Nephron progenitor cell (in vitro differentiated cells): ENCODE results near the gene GMIP.
A peak's percentile ranks its signal among the peaks of the same experiment; 100 is the strongest.
"Not testable (repeated sequence)": the region's sequence is repeated elsewhere in the genome, so short reads cannot be mapped to it uniquely, and the experiment has no call there.

ENCODE experiments used
- DNase-seq: peaks from one replicate; pipeline ENCODE4 v3.0.0; 2021
- H3K27ac Mint-ChIP-seq: 2 replicates; pipeline ENCODE4 v1.8.0; 2021; ENCODE audit warnings: mild to moderate bottlenecking, moderate library complexity, mixed read lengths
- H3K27me3 Mint-ChIP-seq: 2 replicates; pipeline ENCODE4 v1.8.0; 2021; ENCODE audit warnings: mild to moderate bottlenecking, low read depth, mixed read lengths; ENCODE audit not compliant: poor library complexity
- H3K36me3 Mint-ChIP-seq: 2 replicates; pipeline ENCODE4 v1.8.0; 2021; ENCODE audit warnings: low read depth, mixed read lengths
- H3K4me1 Mint-ChIP-seq: 2 replicates; pipeline ENCODE4 v1.8.0; 2021; ENCODE audit warnings: mixed read lengths
- H3K4me3 Mint-ChIP-seq: 2 replicates; pipeline ENCODE4 v1.8.0; 2021; ENCODE audit warnings: mild to moderate bottlenecking, moderate library complexity, mixed read lengths
- H3K9me3 Mint-ChIP-seq: 2 replicates; pipeline ENCODE4 v1.8.0; 2021; ENCODE audit warnings: mild to moderate bottlenecking, moderate library complexity, mixed read lengths
- TF ChIP-seq, protein P1 (sequence below): fragments of 200-600 bp; sonication (generic); IDR thresholded peaks from 2 replicates; pipeline ENCODE4 v1.5.0; 2021; ENCODE audit warnings: antibody characterized with exemption

The GMIP gene

DNA sequence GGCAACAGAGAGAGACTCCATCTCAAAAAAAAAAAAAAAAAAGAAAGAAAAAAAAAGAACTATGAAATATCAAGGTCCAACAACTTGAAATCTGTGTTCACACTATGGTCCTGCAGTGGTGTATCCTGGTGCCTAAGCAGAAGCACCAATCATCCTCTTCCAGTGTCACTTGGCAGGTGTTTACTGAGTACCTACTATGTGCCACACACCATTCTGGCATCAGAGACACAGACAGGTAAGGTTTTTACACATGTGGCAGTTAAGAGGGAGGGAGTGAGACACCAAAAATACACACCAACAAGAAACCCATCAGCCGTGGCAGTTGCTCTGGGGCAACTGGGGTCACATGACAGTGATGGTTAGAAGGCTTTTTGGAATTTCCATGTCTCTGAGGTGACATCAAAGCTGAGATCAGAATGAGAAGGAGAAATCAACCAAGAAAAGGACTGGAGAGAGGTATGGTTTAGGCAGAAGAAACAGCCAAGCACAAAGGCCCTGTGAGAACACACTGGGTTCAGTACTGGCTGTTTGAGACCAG, 42.6 kb downstream of the GMIP start:
- no peaks in the 10 kb centered on the region for H3K9me3 Mint-ChIP-seq
- peaks cover 6% of the 10 kb centered on the region for H3K36me3 Mint-ChIP-seq
- peaks cover 4% of the 10 kb centered on the region for H3K27me3 Mint-ChIP-seq
- TF ChIP-seq, protein P1, sequence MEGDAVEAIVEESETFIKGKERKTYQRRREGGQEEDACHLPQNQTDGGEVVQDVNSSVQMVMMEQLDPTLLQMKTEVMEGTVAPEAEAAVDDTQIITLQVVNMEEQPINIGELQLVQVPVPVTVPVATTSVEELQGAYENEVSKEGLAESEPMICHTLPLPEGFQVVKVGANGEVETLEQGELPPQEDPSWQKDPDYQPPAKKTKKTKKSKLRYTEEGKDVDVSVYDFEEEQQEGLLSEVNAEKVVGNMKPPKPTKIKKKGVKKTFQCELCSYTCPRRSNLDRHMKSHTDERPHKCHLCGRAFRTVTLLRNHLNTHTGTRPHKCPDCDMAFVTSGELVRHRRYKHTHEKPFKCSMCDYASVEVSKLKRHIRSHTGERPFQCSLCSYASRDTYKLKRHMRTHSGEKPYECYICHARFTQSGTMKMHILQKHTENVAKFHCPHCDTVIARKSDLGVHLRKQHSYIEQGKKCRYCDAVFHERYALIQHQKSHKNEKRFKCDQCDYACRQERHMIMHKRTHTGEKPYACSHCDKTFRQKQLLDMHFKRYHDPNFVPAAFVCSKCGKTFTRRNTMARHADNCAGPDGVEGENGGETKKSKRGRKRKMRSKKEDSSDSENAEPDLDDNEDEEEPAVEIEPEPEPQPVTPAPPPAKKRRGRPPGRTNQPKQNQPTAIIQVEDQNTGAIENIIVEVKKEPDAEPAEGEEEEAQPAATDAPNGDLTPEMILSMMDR: no peak
- no peak overlapping the region for H3K27ac Mint-ChIP-seq
- no peak overlapping the region for H3K4me3 Mint-ChIP-seq
- DNase-seq: no peak
- peaks cover 5% of the 10 kb centered on the region for H3K4me1 Mint-ChIP-seq

DNA sequence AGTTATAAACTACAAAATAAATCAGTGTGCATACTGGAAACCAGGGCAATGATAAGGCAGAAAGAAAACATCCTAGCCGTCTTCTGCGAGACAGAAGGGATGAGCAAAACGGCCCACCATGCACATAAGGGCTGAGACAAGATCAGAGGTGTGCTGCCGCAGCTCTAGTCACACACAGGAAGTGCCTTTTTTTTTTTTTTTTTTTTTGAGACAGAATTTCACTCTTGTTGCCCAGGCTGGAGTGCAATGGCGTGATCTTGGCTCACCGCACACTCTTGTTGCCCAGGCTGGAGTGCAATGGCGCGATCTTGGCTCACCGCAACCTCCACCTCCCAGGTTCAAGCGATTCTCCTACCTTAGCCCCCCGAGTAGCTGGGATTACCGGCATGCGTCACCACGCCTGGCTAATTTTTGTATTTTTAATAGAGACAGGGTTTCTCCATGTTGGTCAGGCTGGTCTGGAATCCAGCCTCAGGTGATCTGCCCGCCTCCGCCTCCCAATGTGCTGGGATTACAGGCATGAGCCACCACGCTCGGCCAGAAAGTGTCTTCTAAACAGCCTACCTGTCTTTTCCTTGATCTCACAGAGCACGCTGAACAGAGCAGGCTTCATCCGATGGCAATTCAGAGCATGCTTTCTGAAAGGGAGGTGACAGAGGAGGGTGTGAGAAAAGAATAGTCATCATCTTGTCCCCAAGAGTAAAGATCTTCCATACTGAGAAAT, 44.6 kb downstream of the GMIP start:
- Mint-ChIP-seq H3K27ac (peak overlapping the region; percentile 77), H3K4me1 (peaks cover 11% of the 10 kb centered on the region)
- not testable (repeated sequence) for H3K9me3 Mint-ChIP-seq, H3K27me3 Mint-ChIP-seq, H3K36me3 Mint-ChIP-seq, H3K4me3 Mint-ChIP-seq, DNase-seq

DNA sequence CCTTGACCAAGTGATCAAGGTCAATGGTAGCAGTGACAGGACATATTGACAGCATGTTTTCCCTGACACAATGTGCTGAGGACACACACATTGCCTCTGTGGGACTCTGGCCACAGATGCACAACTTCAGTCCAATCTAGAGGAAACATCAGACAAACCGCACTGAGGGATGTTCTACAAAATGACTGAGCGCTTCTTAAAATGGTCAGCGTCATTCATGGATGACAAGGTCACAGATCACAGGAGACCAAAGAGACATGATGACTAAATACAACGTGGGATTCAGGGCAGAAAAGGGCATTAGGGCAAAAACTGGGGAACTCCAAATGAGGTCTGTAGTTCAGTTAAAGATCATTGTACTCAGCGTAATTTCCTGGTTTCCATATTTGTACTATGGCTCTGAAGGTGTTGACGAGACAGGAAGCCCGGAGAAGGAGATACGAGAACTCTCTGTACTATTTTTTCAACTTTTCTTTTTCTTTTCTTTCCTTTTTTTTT, 45.6 kb downstream of the GMIP start:
- TF ChIP-seq, protein P1: no peak
- Mint-ChIP-seq H3K27ac (no peak overlapping the region), H3K4me1 (peaks cover 11% of the 10 kb centered on the region), H3K4me3 (no peak overlapping the region), H3K9me3 (no peaks in the 10 kb centered on the region), H3K36me3 (peaks cover 6% of the 10 kb centered on the region), H3K27me3 (peaks cover 4% of the 10 kb centered on the region)
- DNase-seq: no peak

DNA sequence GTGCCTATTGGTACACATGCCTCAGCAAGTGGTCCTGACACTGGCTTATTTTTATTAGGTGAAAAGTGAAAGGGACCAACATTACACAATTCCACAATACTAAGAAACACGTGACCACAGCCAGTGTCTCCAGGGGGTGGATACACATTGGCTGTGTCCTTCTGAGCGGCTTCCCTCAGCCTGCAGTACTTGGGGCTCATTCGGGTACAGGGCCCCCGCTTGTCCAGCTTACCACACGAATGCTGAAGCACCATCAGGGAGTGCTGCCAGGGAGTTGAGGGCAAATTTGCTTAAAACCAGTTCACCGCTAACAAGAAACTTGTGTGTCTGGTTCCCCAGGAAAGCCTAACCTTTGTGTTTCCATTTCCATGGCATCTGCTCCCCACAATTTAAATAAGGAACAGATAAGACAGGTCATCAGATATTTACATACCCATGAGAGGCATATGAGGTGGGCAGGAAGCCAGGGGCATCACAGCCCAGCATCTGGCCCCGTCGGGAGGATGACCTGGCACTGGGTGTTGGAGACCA, 48.2 kb downstream of the GMIP start:
- no peak overlapping the region for H3K4me3 Mint-ChIP-seq
- no peaks in the 10 kb centered on the region for H3K9me3 Mint-ChIP-seq

DNA sequence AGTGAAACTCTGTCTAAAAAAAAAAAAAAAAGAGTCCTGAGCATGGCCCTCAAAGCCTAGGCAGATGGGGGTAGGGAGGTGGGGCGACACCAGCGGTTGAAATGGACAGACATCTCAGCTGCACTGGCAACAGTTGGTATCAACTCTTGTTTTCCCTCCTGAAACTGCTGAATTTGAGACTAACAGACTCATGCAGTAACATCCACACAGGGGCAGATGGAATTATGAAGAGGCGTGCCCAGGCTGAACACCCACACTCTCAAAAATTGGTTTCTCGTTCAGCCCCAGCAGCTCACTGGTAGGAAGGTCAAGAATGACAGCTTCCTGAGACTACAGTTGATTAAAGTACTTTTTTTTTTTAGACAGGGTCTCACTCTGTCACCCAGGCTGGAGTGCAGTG, 49.1 kb downstream of the GMIP start:
- Mint-ChIP-seq H3K4me1 (peaks cover 18% of the 10 kb centered on the region), H3K27ac (no peak overlapping the region), H3K4me3 (no peak overlapping the region), H3K9me3 (no peaks in the 10 kb centered on the region), H3K36me3 (no peaks in the 10 kb centered on the region), H3K27me3 (no peaks in the 10 kb centered on the region)
- DNase-seq: no peak
- TF ChIP-seq, protein P1: no peak

More for the DNA sequence above, 48.2 kb downstream of the GMIP start:
- Mint-ChIP-seq H3K36me3 (no peaks in the 10 kb centered on the region), H3K27ac (peak overlapping the region; percentile 31), H3K4me1 (peaks cover 18% of the 10 kb centered on the region), H3K27me3 (no peaks in the 10 kb centered on the region)
- TF ChIP-seq, protein P1: no peak
- DNase-seq: no peak

DNA sequence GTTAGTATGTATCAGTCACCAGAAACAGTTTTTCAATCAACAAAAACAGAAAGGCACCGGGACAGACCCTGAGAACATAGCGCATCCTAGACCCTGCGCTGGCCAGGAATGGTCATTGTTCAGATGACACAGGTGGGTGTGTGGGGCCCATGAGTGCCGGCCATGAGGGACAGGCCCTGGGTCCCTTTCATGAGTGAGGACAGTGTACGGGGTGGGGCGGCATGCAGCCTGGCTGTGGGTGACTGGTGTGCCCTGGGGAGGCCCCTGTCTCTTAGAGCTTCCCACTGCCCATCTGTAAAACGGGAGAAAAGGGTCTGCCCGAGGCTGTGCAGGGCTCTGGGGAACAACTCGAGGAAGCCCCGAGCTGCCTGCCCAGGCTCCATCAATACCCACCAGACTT, 50.8 kb downstream of the GMIP start:
- no peak for DNase-seq
- TF ChIP-seq, protein P1: no peak
- Mint-ChIP-seq H3K4me3 (no peak overlapping the region), H3K36me3 (no peaks in the 10 kb centered on the region), H3K4me1 (peaks cover 15% of the 10 kb centered on the region), H3K27ac (no peak overlapping the region), H3K9me3 (no peaks in the 10 kb centered on the region), H3K27me3 (no peaks in the 10 kb centered on the region)
